ENCODE measurements around the gene PDLIM4.

- TF ChIP-seq POLR2A (IDR thresholded peaks at IDR 0.05) (no peak), CTCF (IDR thresholded peaks at IDR 0.05) (no peak)
Observed at GRCh38 chr5:132254321-132254977, 3.0 kb upstream of the PDLIM4 start.

Data from heart left ventricle (tissue), 13 donors.